CD8-positive, alpha-beta memory T cell (primary cell): ENCODE data around the gene CARD10. TPM values are rescaled to one million over a fixed set of nuclear protein-coding genes. Genes with fewer than 3 reads are reported as not detected.

Source experiments
- CTCF ChIA-PET: fragments of 350-600 bp; sonication (Branson Sonifier 250); formaldehyde crosslinking; loops from one replicate; lab custom pipeline; 2021; ENCODE audit warnings: antibody characterized with exemption; lab: Charles Lee
- POLR2A ChIA-PET: fragments of 350-600 bp; sonication (Branson Sonifier 250); formaldehyde crosslinking; loops from one replicate; lab custom pipeline; 2021; ENCODE audit warnings: antibody characterized with exemption; lab: Charles Lee
- DNase-seq, 5 donors: peaks; one replicate each; pipeline versions ENCODE4 v3.0.0 to v3.0.0-alpha.2; 2020 to 2022; ENCODE audit warnings: mixed read lengths in 1 of 5
- H3K27ac ChIP-seq: one replicate; pipeline ENCODE4 v1.7.0; 2013; ENCODE audit warnings: low read depth, mild to moderate bottlenecking, low read length, moderate library complexity
- H3K27me3 ChIP-seq: 2 replicates; pipeline ENCODE4 v1.7.0; 2013; ENCODE audit warnings: low read length, mild to moderate bottlenecking; ENCODE audit not compliant: insufficient read depth, poor library complexity, severe bottlenecking
- H3K36me3 ChIP-seq: 2 replicates; pipeline ENCODE4 v1.7.0; 2013; ENCODE audit warnings: mild to moderate bottlenecking, low read length, moderate library complexity; ENCODE audit not compliant: insufficient read depth
- H3K4me1 ChIP-seq: 2 replicates; pipeline ENCODE4 v1.7.0; 2013; ENCODE audit warnings: mild to moderate bottlenecking, low read length, moderate library complexity; ENCODE audit not compliant: insufficient read depth
- H3K4me3 ChIP-seq: 2 replicates; pipeline ENCODE4 v1.7.0; 2013; ENCODE audit warnings: mild to moderate bottlenecking, low read length
- H3K9me3 ChIP-seq: 2 replicates; pipeline ENCODE4 v1.7.0; 2013; ENCODE audit warnings: mild to moderate bottlenecking, low read length
- H3K27ac Mint-ChIP-seq, 8 donors: one replicate each; pipeline ENCODE4 v1.8.0; 2020 to 2021; ENCODE audit warnings: mixed read lengths in 8 of 8, mild to moderate bottlenecking in 6 of 8, inconsistent platforms in 3 of 8, moderate library complexity in 3 of 8
- H3K27me3 Mint-ChIP-seq, 2 donors: one replicate each; pipeline ENCODE4 v1.8.0; 2020 to 2021; ENCODE audit warnings: mixed read lengths in 2 of 2, mild to moderate bottlenecking in 1 of 2, moderate library complexity in 1 of 2
- H3K36me3 Mint-ChIP-seq, 3 donors: one replicate each; pipeline ENCODE4 v1.8.0; 2020 to 2021; ENCODE audit warnings: mixed read lengths in 3 of 3, inconsistent platforms in 1 of 3, mild to moderate bottlenecking in 1 of 3
- H3K4me1 Mint-ChIP-seq, 3 donors: one replicate each; pipeline ENCODE4 v1.8.0; 2020 to 2021; ENCODE audit warnings: mixed read lengths in 3 of 3, inconsistent platforms in 1 of 3, mild to moderate bottlenecking in 1 of 3
- H3K4me3 Mint-ChIP-seq, 7 donors: one replicate each; pipeline ENCODE4 v1.8.0; 2020 to 2021; ENCODE audit warnings: mixed read lengths in 7 of 7, mild to moderate bottlenecking in 6 of 7, moderate library complexity in 4 of 7, inconsistent platforms in 2 of 7
- H3K9me3 Mint-ChIP-seq, 5 donors: one replicate each; pipeline ENCODE4 v1.8.0; 2020 to 2022; ENCODE audit warnings: mixed read lengths in 5 of 5, mild to moderate bottlenecking in 3 of 5, moderate library complexity in 2 of 5, inconsistent platforms in 1 of 5
- polyA plus RNA-seq: library from polyadenylated mRNA; unstranded; fragments of 300-500 nt; fragmentation: Illumina TruSeq; gene quantifications from one replicate; pipeline ENCODE4 v1.2.3, GENCODE V29; 2021
- total RNA-seq, 2 experiments: library from RNA; stranded (reverse); gene quantifications; one replicate each; pipeline ENCODE4 v1.2.3, GENCODE V29; 2021

Gene CARD10
- total and polyA plus RNA-seq, 3 experiments from 2014 or later, result 0.29 to 1.0 (median 0.31) TPM

DNA sequence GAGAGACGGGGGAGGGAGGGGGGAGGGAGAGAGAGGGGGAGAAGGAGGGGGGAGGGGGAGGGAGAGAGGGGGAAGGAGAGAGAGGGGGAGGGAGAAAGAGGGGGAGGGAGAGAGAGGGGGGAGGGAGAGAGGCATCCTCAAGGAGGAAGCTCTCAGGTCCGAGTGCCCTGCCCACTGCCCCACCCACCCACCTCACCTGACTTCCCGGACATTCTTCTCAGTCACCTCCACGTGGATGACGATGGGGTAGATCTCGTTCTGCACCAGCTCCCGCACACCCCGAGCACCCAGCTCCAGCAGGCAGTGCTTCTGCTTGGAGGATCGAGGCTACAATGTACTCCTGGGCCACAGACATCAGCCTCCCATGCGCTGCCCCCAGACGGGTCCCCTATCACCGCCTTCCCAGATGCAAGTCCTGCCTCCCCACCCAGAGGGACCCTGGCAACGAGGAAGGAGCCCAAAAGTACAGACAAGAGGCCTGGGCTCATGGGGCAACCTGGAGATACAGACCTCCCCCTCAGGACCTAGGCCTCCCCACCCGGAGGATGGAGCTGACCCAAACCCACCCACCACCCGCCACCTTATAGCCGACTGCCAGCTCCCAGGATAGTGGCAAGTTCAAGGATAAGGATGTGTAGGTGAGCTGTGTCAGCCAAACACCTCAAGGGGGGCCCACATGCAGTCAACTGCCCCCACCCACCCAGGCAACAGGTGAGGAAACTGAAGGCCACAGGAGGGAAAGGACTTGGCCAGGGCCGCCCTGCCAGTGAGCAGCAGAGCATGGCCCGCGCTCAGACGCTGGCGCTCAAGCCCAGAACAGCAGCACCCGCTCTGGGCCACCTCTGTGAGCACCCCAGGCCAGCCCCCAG, 27.4 kb downstream of the CARD10 start:
- H3K4me3 ChIP-seq, result no peak overlapping the region
- H3K27me3 Mint-ChIP-seq, result peaks cover 0 to 7% of the 10 kb centered on the region in 2 donors
- no peaks in the 10 kb centered on the region for H3K9me3 ChIP-seq
- H3K27ac ChIP-seq, result no peak overlapping the region
- CTCF ChIA-PET, result interaction anchor here (1.6 to 9.8 kb wide), 2 partner anchors 19 to 224 kb away, joined by 3 to 71 read pairs; no protein-coding TSS in a partner anchor
- no peaks in the 10 kb centered on the region for H3K9me3 Mint-ChIP-seq
- POLR2A ChIA-PET, result interaction anchor here (0.6 kb wide), 1 partner anchor 229 kb away, joined by 6 read pairs; no protein-coding TSS in a partner anchor
- no peak for DNase-seq
- H3K36me3 ChIP-seq, result no peaks in the 10 kb centered on the region
- H3K4me1 ChIP-seq, result peaks cover 29% of the 10 kb centered on the region
- H3K4me3 Mint-ChIP-seq, result no peak overlapping the region
- H3K27me3 ChIP-seq, result no peaks in the 10 kb centered on the region
- H3K27ac Mint-ChIP-seq, result no peak overlapping the region
- H3K36me3 Mint-ChIP-seq, result no peaks in the 10 kb centered on the region
- H3K4me1 Mint-ChIP-seq, result peaks cover 19 to 47% (median 34%) of the 10 kb centered on the region in 3 donors

GRCh38 chr22:37491106-37491505, 28.1 kb downstream of the CARD10 start:
- Mint-ChIP-seq H3K27me3 (peaks cover 0 to 7% of the 10 kb centered on the region in 2 donors), H3K9me3 (no peaks in the 10 kb centered on the region), H3K4me3 (no peak overlapping the region), H3K27ac (peak overlapping the region in 2 of 8 donors; percentile 47 to 54), H3K4me1 (peaks cover 25 to 52% (median 40%) of the 10 kb centered on the region in 3 donors), H3K36me3 (peaks cover 0 to 3% (median 0%) of the 10 kb centered on the region in 3 donors)
- POLR2A ChIA-PET, result interaction anchor here (0.6 kb wide), 1 partner anchor 228 kb away, joined by 6 read pairs; no protein-coding TSS in a partner anchor
- Histone ChIP-seq H3K27me3 (no peaks in the 10 kb centered on the region), H3K4me3 (no peak overlapping the region), H3K9me3 (no peaks in the 10 kb centered on the region), H3K27ac (no peak overlapping the region), H3K4me1 (peaks cover 34% of the 10 kb centered on the region), H3K36me3 (no peaks in the 10 kb centered on the region)
- no peak for DNase-seq
- CTCF ChIA-PET, result interaction anchor here (0.8 to 9.8 kb wide), 4 partner anchors 18 to 224 kb away, joined by 3 to 71 read pairs (median 8); no protein-coding TSS in a partner anchor

DNA sequence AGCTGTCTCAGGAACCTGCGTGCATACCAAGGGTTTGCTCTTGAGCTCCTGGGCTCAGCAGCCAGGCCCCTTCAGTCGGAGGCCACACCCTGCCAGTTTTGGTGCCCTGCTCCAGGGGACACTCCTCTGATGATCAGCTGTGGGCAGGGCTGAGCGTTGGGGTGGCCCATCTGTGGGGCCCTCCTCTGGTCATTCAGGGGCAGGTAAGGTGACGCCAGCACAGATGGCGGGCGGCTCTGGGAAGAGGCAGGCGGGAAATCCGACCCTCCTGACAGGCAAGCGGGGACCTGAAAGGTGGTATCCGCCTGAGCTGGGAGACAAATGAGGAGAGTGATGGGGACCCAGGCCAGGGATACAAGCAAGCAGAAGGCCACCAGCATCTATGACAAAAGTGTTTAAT, 29.2 kb downstream of the CARD10 start:
- POLR2A ChIA-PET, result no interaction called here
- no peaks in the 10 kb centered on the region for H3K9me3 ChIP-seq
- no peaks in the 10 kb centered on the region for H3K27me3 ChIP-seq
- H3K27ac ChIP-seq, result no peak overlapping the region
- no peak for DNase-seq
- H3K36me3 Mint-ChIP-seq, result peaks cover 0 to 13% (median 0%) of the 10 kb centered on the region in 3 donors
- no peaks in the 10 kb centered on the region for H3K27me3 Mint-ChIP-seq
- no peak overlapping the region for H3K4me3 ChIP-seq
- H3K4me1 Mint-ChIP-seq, result peaks cover 25 to 54% (median 40%) of the 10 kb centered on the region in 3 donors
- no peaks in the 10 kb centered on the region for H3K9me3 Mint-ChIP-seq
- peak overlapping the region in 1 of 7 donors; percentile 66 for H3K4me3 Mint-ChIP-seq
- peaks cover 34% of the 10 kb centered on the region for H3K4me1 ChIP-seq
- CTCF ChIA-PET, result interaction anchor here (1.1 to 3.2 kb wide), 5 partner anchors 8 to 103 kb away, joined by 3 to 12 read pairs (median 3); no protein-coding TSS in a partner anchor
- H3K36me3 ChIP-seq, result no peaks in the 10 kb centered on the region
- H3K27ac Mint-ChIP-seq, result peak overlapping the region in 3 of 8 donors; percentile 8 to 64 (median 63)

DNA sequence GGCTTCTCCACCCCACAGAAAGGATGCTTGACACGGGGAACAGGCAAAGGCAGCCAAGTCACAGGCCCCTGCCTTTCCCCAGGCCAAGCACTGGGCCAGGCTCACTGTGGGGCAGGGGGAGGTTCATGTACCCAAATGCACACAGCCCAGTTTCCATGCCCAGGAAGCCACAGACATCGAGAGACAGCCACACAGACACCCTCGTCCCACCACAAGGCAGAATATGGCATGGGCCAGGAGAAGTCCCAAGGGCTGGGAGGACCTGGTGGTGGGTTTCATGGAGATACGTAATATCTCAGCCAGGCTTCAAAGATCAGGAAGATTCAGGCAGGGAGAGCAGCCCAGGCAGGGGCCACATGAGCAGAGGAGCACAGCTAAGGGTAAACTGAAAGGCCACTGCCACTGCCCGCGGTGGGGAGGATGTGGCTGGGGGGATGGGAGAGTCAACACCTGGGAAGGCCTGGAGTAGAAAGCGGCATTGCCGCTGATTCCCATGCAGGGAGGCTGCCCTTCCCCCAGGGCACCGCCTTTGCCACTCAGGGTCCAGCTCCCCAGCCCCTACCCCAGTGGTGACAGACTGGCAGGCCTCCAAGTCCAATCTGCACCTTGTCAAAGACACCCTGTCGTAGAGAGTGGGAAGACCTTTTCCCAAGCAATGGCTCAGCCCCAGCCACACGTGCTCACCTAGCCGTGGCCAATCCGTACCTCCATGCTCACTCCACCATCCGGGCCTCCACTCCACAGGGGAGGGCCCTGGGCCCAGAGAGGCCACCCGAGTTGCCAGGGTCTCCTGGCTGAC, 30.7 kb downstream of the CARD10 start:
- H3K4me3 ChIP-seq, result no peak overlapping the region
- no peaks in the 10 kb centered on the region for H3K27me3 ChIP-seq
- no peaks in the 10 kb centered on the region for H3K9me3 ChIP-seq
- Mint-ChIP-seq H3K27me3 (no peaks in the 10 kb centered on the region), H3K27ac (peak overlapping the region in 7 of 8 donors; percentile 46 to 99 (median 75)), H3K9me3 (no peaks in the 10 kb centered on the region), H3K36me3 (peaks cover 0 to 24% (median 0%) of the 10 kb centered on the region in 3 donors), H3K4me1 (peaks cover 35 to 66% (median 48%) of the 10 kb centered on the region in 3 donors), H3K4me3 (peak overlapping the region in 4 of 7 donors; percentile 8 to 28 (median 28))
- H3K36me3 ChIP-seq, result no peaks in the 10 kb centered on the region
- DNase-seq, result peak in 1 of 5 donors; percentile 17
- CTCF ChIA-PET, result interaction anchor here (0.8 to 3.2 kb wide), 3 partner anchors 10 to 78 kb away, joined by 4 to 12 read pairs (median 11); no protein-coding TSS in a partner anchor
- H3K4me1 ChIP-seq, result peaks cover 47% of the 10 kb centered on the region
- H3K27ac ChIP-seq, result no peak overlapping the region
- POLR2A ChIA-PET, result no interaction called here

GRCh38 chr22:37487571-37487970, 31.6 kb downstream of the CARD10 start:
- H3K27ac ChIP-seq, result no peak overlapping the region
- no peak for DNase-seq
- no peaks in the 10 kb centered on the region for H3K27me3 ChIP-seq
- CTCF ChIA-PET, result interaction anchor here (3.2 to 3.5 kb wide), 2 partner anchors 14 to 15 kb away, joined by 12 to 24 read pairs; no protein-coding TSS in a partner anchor
- peaks cover 0 to 33% (median 0%) of the 10 kb centered on the region in 3 donors for H3K36me3 Mint-ChIP-seq
- peak overlapping the region; percentile 88 to 99 (median 98) for H3K27ac Mint-ChIP-seq
- H3K36me3 ChIP-seq, result no peaks in the 10 kb centered on the region
- peaks cover 51% of the 10 kb centered on the region for H3K4me1 ChIP-seq
- no peak overlapping the region for H3K4me3 ChIP-seq
- no peaks in the 10 kb centered on the region for H3K27me3 Mint-ChIP-seq
- peaks cover 36 to 66% (median 49%) of the 10 kb centered on the region in 3 donors for H3K4me1 Mint-ChIP-seq
- POLR2A ChIA-PET, result no interaction called here
- no peaks in the 10 kb centered on the region for H3K9me3 Mint-ChIP-seq
- peak overlapping the region; percentile 90 to 98 (median 94) for H3K4me3 Mint-ChIP-seq
- H3K9me3 ChIP-seq, result no peaks in the 10 kb centered on the region

DNA sequence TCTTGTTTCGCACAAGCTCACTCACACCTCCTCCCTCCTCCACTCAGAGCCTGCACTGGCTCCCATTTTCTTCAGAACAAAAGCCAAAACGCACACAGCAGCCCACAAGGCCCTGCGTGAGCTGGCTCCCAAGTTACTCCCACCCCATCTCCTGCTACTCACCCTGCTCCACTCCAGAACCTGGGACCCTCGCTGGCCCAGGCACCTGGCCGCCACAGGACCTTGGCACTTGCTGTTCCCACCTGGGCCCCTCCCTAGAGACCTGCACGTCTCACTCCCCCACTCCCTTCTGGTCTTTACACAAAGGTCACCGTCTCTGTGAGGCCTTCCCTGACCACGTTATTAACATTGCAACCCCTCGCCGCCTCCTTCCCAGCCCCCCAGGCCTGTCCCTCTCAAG, 32.1 kb downstream of the CARD10 start:
- Mint-ChIP-seq H3K4me1 (peaks cover 40 to 70% (median 53%) of the 10 kb centered on the region in 3 donors), H3K9me3 (no peaks in the 10 kb centered on the region), H3K27ac (peak overlapping the region; percentile 88 to 99 (median 98)), H3K4me3 (peak overlapping the region; percentile 90 to 98 (median 94)), H3K36me3 (peaks cover 0 to 37% (median 0%) of the 10 kb centered on the region in 3 donors), H3K27me3 (no peaks in the 10 kb centered on the region)
- ChIA-PET POLR2A (interaction anchor here (0.6 to 0.7 kb wide), 3 partner anchors 62 to 257 kb away, joined by 3 read pairs; no protein-coding TSS in a partner anchor), CTCF (interaction anchor here (1.0 to 3.7 kb wide), 5 partner anchors 9 to 171 kb away, joined by 3 to 24 read pairs (median 18); partner anchors contain the start of gene GGA1)
- Histone ChIP-seq H3K9me3 (no peaks in the 10 kb centered on the region), H3K27ac (no peak overlapping the region), H3K4me3 (peak overlapping the region; percentile 95), H3K36me3 (no peaks in the 10 kb centered on the region), H3K27me3 (no peaks in the 10 kb centered on the region), H3K4me1 (peaks cover 55% of the 10 kb centered on the region)
- DNase-seq, result no peak

DNA sequence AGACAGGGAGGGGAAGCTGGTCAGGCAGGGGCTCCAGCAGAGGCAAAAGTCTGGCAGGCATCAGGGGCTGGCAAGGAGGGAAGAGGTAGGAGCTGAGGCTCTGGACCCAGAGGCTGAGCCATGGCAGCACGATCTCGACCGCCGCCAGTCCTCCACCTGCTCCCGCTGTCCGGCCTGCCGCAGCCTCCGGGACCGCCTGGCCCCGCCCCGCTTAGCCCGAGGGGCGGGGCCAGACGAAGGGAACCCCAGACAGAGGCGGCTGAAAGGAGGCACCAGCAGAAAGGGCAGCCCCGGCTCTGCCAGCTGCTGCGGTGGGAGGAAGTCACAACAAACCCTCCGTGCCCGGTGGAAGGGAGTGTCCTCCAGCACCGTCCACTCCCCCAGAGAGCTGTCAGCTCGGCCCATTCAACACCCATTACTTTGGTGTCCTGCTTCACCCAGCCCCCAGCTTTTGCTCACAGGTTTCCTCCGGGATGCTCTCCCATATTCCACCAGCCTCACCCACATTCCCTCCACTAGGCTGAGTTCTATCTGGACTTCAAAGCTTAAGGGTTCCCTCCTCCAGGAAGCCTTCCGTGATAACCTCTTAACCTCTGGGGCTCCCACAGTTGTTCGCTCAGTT, 32.9 kb downstream of the CARD10 start, which contains the start of gene MFNG:
TSS of gene MFNG (minus strand) at position 161 of the 622 bp plus-strand sequence. CDS start 207 bp downstream, outside the sequence.
- peak within 1 kb of the TSS; percentile 90 to 98 (median 94) for H3K4me3 Mint-ChIP-seq
- no peaks in the 10 kb centered on the region for H3K27me3 Mint-ChIP-seq
- peaks cover 47 to 75% (median 59%) of the 10 kb centered on the region in 3 donors for H3K4me1 Mint-ChIP-seq
- H3K4me1 ChIP-seq, result peaks cover 63% of the 10 kb centered on the region
- H3K27ac Mint-ChIP-seq, result peak within 1 kb of the TSS; percentile 89 to 99 (median 98)
- ChIA-PET CTCF (interaction anchor here (0.8 to 3.7 kb wide), 14 partner anchors 8 to 254 kb away, joined by 3 to 24 read pairs (median 4); partner anchors contain the start of gene GGA1), POLR2A (interaction anchor here (0.6 to 1.3 kb wide), 10 partner anchors 9 to 711 kb away, joined by 3 to 7 read pairs (median 3); partner anchors contain the start of genes GGA1 and IFT27)
- peak within 1 kb of the TSS; percentile 76 for H3K27ac ChIP-seq
- H3K9me3 Mint-ChIP-seq, result no peaks in the 10 kb centered on the region
- peaks cover 4% of the 10 kb centered on the region for H3K36me3 ChIP-seq
- DNase-seq, result peak; percentile 64 to 83 (median 70)
- no peaks in the 10 kb centered on the region for H3K9me3 ChIP-seq
- peak within 1 kb of the TSS; percentile 95 for H3K4me3 ChIP-seq
- no peaks in the 10 kb centered on the region for H3K27me3 ChIP-seq
- peaks cover 0 to 43% (median 0%) of the 10 kb centered on the region in 3 donors for H3K36me3 Mint-ChIP-seq
